NB4 (cell line): ENCODE measurements around the gene CFAP97D2.

ENCODE experiments used
- CTCF ChIP-seq: IDR thresholded peaks from one replicate; pipeline ENCODE4 v1.5.1; 2012; ENCODE audit warnings: low read depth, low read length
- MYC ChIP-seq: IDR thresholded peaks from 2 replicates; pipeline ENCODE4 v1.6.1; 2011; ENCODE audit warnings: low read depth, low read length
- POLR2A ChIP-seq: IDR thresholded peaks from 2 replicates; pipeline ENCODE4 v1.6.1; 2011; ENCODE audit warnings: mild to moderate bottlenecking; ENCODE audit not compliant: insufficient read length; ENCODE audit errors: extremely low read depth

DNA sequence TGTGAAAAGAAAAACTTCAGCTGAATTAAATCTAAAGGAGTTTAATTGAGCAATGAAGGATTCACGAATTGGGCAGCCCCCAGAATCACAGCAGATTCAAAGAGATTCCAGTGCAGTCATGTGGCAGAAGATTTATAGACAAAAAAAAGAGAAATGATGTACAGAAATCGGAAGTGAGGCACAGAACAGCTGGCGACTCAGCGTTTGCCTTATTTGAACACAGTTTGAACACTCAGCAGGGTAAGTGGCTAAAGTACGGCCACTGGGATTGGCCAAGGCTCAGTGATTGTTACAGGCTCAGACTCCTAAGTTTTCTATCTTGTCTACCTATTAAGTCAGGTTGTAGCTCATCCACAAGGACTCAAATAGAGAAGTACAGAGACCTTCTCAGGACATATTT, 11.6 kb upstream of the CFAP97D2 start:
- TF ChIP-seq POLR2A: no peak
- no peak for TF ChIP-seq CTCF
- TF ChIP-seq MYC: no peak
